Kidney (tissue), 14 donors: ENCODE results near the gene SLC2A8. TPM values are rescaled to one million over a fixed set of nuclear protein-coding genes. Genes with fewer than 3 reads are reported as not detected.

Experiments used
- DNase-seq, 5 donors: peaks; one replicate each; pipeline ENCODE4 v3.0.0-alpha.2; 2013 to 2020
- FAIRE-seq: peaks from 2 replicates; lab custom pipeline; 2012; peaks lifted over from hg19 to GRCh38; lab: Jason Lieb, UNC
- H3K27ac ChIP-seq, 2 donors: one replicate each; pipeline ENCODE4 v1.7.0; 2013; ENCODE audit warnings: low read depth in 2 of 2, low read length in 2 of 2, inconsistent platforms in 1 of 2
- H3K27me3 ChIP-seq: one replicate; pipeline ENCODE4 v1.7.1; 2013; ENCODE audit warnings: low read length, inconsistent platforms; ENCODE audit not compliant: control insufficient read depth, insufficient read depth
- H3K36me3 ChIP-seq, 3 donors: one replicate each; pipeline versions ENCODE4 v1.7.0 to v1.7.1; 2013; ENCODE audit warnings: low read length in 3 of 3, control low read depth in 1 of 3, inconsistent platforms in 1 of 3; ENCODE audit not compliant: insufficient read depth in 3 of 3, control insufficient read depth in 2 of 3
- H3K4me1 ChIP-seq, 3 donors: one replicate each; pipeline versions ENCODE4 v1.7.0 to v1.7.1; 2013; ENCODE audit warnings: low read length in 3 of 3, inconsistent platforms in 1 of 3, low read depth in 1 of 3; ENCODE audit not compliant: control insufficient read depth in 2 of 3, insufficient read depth in 2 of 3
- H3K4me3 ChIP-seq, 3 donors: one replicate each; pipeline versions ENCODE4 v1.7.0 to v1.8.1; 2013; ENCODE audit warnings: low read length in 3 of 3, control low read depth in 1 of 3, inconsistent platforms in 1 of 3
- H3K9ac ChIP-seq, 3 donors: one replicate each; pipeline versions ENCODE4 v1.7.0 to v1.7.1; 2013; ENCODE audit warnings: low read length in 3 of 3, control low read depth in 1 of 3, inconsistent platforms in 1 of 3
- H3K9me3 ChIP-seq, 3 donors: one replicate each; pipeline versions ENCODE4 v1.7.0 to v1.7.1; 2013; ENCODE audit warnings: low read length in 3 of 3, control low read depth in 1 of 3, inconsistent platforms in 1 of 3; ENCODE audit not compliant: control insufficient read depth in 2 of 3, insufficient read depth in 1 of 3
- intact Hi-C: fragments of 100-400 bp; cut with DNase I; formaldehyde crosslinking; loops from one replicate; pipeline ENCODE4 v1.11.1; 2022
- polyA plus RNA-seq: library from polyadenylated mRNA; stranded (reverse); fragments of 350-450 nt; fragmentation: Illumina TruSeq; extraction: RNeasy Lipid Tissue Mini Kit (QIAGEN cat#74804); gene quantifications from one replicate; pipeline ENCODE4 v1.2.3, GENCODE V29; 2014; ENCODE audit warnings: low read depth, low replicate concordance; ENCODE audit not compliant: insufficient read depth
- total RNA-seq: library from RNA; stranded (reverse); fragmentation: NEBNext Ultra II Directional; extraction: Animal tissue kit (Norgen Biotek cat#: 25700); gene quantifications from one replicate; pipeline ENCODE4 v1.2.1, GENCODE V29; 2021
- TF ChIP-seq, protein P1 (sequence below): IDR thresholded peaks from 3 replicates; pipeline ENCODE4 v1.5.1; 2012; ENCODE audit warnings: mild to moderate bottlenecking, moderate library complexity, borderline replicate concordance; ENCODE audit not compliant: insufficient read depth; ENCODE audit errors: extremely low read depth
- donor health status: control.
- donor health status: control.
- donor health status: control.
- donor health status: control.
- donor health status: control.
- donor health status: DM: yes; HTN: yes; CAD: no.
- donor health status: Normal renal cell carcinoma (clear cell type).

Gene SLC2A8
- total and polyA plus RNA-seq, 2 donors from 2014 or later, result 15.3 to 22.0 TPM

DNA sequence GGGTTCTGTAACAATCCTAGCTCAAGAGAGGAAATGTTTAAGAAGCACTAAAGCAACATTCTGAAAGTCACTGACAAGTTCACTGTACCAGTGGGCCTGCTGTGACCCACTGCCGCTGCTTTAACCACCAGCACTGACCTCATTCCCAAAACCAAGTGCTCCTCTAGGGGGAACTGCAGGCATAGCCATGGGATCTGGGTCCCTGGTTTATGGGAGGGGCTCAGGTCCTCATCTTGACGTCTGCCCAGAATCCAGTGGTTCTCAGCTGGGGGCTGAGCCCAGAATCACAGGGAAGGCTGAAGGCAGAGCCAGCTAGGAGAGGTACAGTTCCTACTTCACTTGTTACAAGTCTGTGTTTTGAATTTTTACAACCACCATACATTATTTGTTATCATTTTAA is 36.1 kb upstream of the SLC2A8 start:
- Histone ChIP-seq H3K9ac (no peak overlapping the region), H3K4me3 (no peak overlapping the region), H3K9me3 (no peaks in the 10 kb centered on the region), H3K4me1 (no peaks in the 10 kb centered on the region), H3K27ac (no peak overlapping the region), H3K27me3 (no peaks in the 10 kb centered on the region), H3K36me3 (peaks cover 0 to 15% (median 0%) of the 10 kb centered on the region in 3 donors)
- intact Hi-C loops, result no loop called here
- no peak for FAIRE-seq
- DNase-seq, result peak in 1 of 5 donors; percentile 37
- TF ChIP-seq, protein P1, sequence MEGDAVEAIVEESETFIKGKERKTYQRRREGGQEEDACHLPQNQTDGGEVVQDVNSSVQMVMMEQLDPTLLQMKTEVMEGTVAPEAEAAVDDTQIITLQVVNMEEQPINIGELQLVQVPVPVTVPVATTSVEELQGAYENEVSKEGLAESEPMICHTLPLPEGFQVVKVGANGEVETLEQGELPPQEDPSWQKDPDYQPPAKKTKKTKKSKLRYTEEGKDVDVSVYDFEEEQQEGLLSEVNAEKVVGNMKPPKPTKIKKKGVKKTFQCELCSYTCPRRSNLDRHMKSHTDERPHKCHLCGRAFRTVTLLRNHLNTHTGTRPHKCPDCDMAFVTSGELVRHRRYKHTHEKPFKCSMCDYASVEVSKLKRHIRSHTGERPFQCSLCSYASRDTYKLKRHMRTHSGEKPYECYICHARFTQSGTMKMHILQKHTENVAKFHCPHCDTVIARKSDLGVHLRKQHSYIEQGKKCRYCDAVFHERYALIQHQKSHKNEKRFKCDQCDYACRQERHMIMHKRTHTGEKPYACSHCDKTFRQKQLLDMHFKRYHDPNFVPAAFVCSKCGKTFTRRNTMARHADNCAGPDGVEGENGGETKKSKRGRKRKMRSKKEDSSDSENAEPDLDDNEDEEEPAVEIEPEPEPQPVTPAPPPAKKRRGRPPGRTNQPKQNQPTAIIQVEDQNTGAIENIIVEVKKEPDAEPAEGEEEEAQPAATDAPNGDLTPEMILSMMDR, result no peak

DNA sequence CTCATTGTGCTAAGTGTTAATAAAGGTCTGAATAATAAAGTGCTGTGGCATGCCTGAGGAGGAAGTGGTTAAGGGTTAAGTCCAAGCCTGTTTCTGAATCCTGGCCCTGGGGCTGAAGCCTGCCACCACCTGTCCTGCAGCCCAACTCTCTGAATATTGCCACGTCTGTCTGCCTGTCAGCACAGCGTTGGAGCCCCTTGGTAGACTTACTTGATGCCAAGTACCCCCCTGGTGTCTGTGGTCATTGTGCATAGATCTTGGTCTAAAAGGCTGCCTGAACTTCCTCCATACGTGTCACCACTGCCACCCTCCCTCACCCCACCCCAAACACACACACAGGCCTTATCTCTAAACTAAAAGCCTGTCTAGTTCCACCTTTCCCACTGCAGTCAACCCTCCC is 35.4 kb upstream of the SLC2A8 start:
- no peak overlapping the region for H3K4me3 ChIP-seq
- no peaks in the 10 kb centered on the region for H3K9me3 ChIP-seq
- H3K4me1 ChIP-seq, result no peaks in the 10 kb centered on the region
- H3K27me3 ChIP-seq, result no peaks in the 10 kb centered on the region
- TF ChIP-seq, protein P1, result no peak
- H3K36me3 ChIP-seq, result peaks cover 0 to 15% (median 0%) of the 10 kb centered on the region in 3 donors
- intact Hi-C loops, result no loop called here
- FAIRE-seq (no peak), DNase-seq (no peak)
- no peak overlapping the region for H3K27ac ChIP-seq
- H3K9ac ChIP-seq, result no peak overlapping the region

DNA sequence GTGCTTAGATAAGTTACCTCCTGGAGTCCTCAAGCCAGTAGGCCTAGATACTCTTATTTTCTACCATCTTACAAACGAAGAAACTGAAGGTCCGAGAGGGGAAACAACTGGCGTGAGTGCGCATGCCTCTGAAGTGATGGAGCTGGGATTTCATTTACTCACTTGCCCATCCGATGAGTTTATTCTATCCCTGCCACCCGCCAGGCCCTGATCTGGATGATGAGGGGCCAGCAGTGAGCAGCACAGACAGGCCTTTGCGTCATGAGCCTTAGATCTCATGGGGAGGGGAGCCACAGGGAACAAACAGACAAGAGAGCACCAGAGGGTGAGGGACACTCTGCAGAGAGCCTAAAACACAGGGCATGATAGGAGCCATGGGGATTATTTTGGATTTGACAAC is 34.1 kb upstream of the SLC2A8 start:
- intact Hi-C loops, result no loop called here
- TF ChIP-seq, protein P1, result no peak

DNA sequence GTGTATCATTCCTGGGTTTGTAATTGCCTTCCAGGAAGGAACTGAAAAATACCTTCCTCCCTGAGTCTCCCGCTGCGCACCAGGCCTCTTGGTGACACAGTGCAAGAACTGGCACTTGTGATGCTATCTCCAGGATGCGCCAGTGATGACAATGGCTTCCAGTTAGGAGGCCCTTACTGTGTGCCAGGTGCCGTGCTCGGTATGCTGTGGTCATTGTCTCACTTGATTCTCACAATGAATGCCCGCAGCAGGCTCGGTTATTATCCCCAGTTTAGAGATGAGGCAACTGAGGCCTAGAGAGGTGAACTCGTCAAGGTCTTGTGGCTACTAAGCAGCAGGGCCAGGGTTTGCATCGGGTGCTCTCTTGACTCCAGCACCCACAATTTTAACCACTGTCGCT is 31.5 kb upstream of the SLC2A8 start:
- Histone ChIP-seq H3K36me3 (peaks cover 0 to 11% (median 0%) of the 10 kb centered on the region in 3 donors), H3K27me3 (no peaks in the 10 kb centered on the region), H3K9ac (no peak overlapping the region), H3K27ac (no peak overlapping the region), H3K9me3 (no peaks in the 10 kb centered on the region), H3K4me3 (no peak overlapping the region), H3K4me1 (no peaks in the 10 kb centered on the region)
- DNase-seq, result no peak
- TF ChIP-seq, protein P1, result no peak
- intact Hi-C loops, result no loop called here
- FAIRE-seq, result no peak

More for the DNA sequence above, 34.1 kb upstream of the SLC2A8 start:
- DNase-seq, result no peak
- Histone ChIP-seq H3K9me3 (no peaks in the 10 kb centered on the region), H3K4me1 (no peaks in the 10 kb centered on the region), H3K27ac (no peak overlapping the region), H3K9ac (no peak overlapping the region), H3K27me3 (no peaks in the 10 kb centered on the region), H3K4me3 (no peak overlapping the region), H3K36me3 (peaks cover 0 to 15% (median 0%) of the 10 kb centered on the region in 3 donors)
- FAIRE-seq, result no peak
